Breast epithelium (tissue), 3 donors: ENCODE data around the gene SOX13.

Source experiments
- POLR2A ChIP-seq: fragments of 450-650 bp; IDR thresholded peaks from one replicate; pipeline ENCODE4 v1.6.1; 2016; ENCODE audit warnings: antibody characterized with exemption, mild to moderate bottlenecking, moderate library complexity
- TF ChIP-seq, protein P1 (sequence below), 3 donors: fragments of 450-650 bp; IDR thresholded peaks; one replicate each; pipeline ENCODE4 v1.5.1; 2016 to 2017; ENCODE audit warnings: antibody characterized with exemption in 3 of 3, mild to moderate bottlenecking in 3 of 3, moderate library complexity in 3 of 3

DNA sequence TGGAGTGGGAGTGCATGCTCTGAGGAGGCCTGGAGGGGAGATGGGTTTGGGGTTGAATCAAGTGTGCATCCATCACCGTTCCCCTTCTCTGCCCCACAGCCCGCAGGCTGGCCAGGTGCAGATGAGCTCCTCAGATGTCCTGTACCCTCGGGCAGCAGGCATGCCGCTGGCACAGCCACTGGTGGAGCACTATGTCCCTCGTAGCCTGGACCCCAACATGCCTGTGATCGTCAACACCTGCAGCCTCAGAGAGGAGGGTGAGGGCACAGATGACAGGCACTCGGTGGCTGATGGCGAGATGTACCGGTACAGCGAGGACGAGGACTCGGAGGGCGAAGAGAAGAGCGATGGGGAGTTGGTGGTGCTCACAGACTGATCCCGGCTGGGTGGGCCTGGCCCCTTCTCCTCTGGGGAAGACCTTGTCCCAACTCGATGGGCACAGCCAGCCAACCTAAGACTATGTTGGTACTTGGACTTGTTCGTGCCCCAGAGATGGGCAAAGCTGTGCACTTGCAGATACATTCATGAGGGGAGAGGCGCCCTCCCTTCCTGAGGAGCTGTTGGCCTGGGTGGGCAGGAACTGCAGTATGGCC lies 52.9 kb downstream of the SOX13 start:
- TF ChIP-seq, protein P1, sequence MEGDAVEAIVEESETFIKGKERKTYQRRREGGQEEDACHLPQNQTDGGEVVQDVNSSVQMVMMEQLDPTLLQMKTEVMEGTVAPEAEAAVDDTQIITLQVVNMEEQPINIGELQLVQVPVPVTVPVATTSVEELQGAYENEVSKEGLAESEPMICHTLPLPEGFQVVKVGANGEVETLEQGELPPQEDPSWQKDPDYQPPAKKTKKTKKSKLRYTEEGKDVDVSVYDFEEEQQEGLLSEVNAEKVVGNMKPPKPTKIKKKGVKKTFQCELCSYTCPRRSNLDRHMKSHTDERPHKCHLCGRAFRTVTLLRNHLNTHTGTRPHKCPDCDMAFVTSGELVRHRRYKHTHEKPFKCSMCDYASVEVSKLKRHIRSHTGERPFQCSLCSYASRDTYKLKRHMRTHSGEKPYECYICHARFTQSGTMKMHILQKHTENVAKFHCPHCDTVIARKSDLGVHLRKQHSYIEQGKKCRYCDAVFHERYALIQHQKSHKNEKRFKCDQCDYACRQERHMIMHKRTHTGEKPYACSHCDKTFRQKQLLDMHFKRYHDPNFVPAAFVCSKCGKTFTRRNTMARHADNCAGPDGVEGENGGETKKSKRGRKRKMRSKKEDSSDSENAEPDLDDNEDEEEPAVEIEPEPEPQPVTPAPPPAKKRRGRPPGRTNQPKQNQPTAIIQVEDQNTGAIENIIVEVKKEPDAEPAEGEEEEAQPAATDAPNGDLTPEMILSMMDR (IDR thresholded peaks at IDR 0.05) = no peak
- no peak for TF ChIP-seq POLR2A
